GM12878 (cell line): ENCODE data around the gene GZF1. TPM values are rescaled to one million over a fixed set of nuclear protein-coding genes. Genes with fewer than 3 reads are reported as not detected.

Source experiments
- ATF2 ChIP-seq: IDR thresholded peaks from 2 replicates; pipeline ENCODE4 v1.6.1; 2012; ENCODE audit warnings: low read length, inconsistent platforms
- ATF7 ChIP-seq: fragments of 450-650 bp; IDR thresholded peaks from 2 replicates; pipeline ENCODE4 v1.6.1; 2016; ENCODE audit warnings: low read depth, mild to moderate bottlenecking
- CREB1 ChIP-seq: IDR thresholded peaks from 2 replicates; pipeline ENCODE4 v1.6.1; 2012; ENCODE audit warnings: low read depth, mild to moderate bottlenecking, inconsistent platforms
- FOXM1 ChIP-seq: IDR thresholded peaks from 2 replicates; pipeline ENCODE4 v1.6.1; 2012; ENCODE audit warnings: low read depth, mild to moderate bottlenecking, inconsistent platforms, low read length, moderate library complexity
- MYB ChIP-seq: fragments of 150-350 bp; IDR thresholded peaks from 2 replicates; pipeline ENCODE4 v1.6.1; 2014; ENCODE audit warnings: mild to moderate bottlenecking, low read depth, low read length, borderline replicate concordance
- NFYB ChIP-seq: IDR thresholded peaks from 2 replicates; pipeline ENCODE4 v1.6.1; 2011; ENCODE audit warnings: low read depth, mild to moderate bottlenecking, low read length, improper control_type of control experiment, moderate library complexity; ENCODE audit not compliant: insufficient read depth
- POLR2AphosphoS5 ChIP-seq: IDR thresholded peaks from 2 replicates; pipeline ENCODE4 v1.6.1; 2011; ENCODE audit warnings: mild to moderate bottlenecking, low read length, inconsistent platforms
- SMAD1 ChIP-seq: fragments of 450-650 bp; IDR thresholded peaks from 2 replicates; pipeline ENCODE4 v1.6.1; 2018; ENCODE audit warnings: mild to moderate bottlenecking, low read depth; ENCODE audit not compliant: partially characterized antibody
- SMC3 ChIP-seq: IDR thresholded peaks from 2 replicates; pipeline ENCODE4 v1.6.1; 2011; ENCODE audit warnings: low read length, improper control_type of control experiment, borderline replicate concordance
- SRF ChIP-seq, 2 experiments: IDR thresholded peaks; 2 replicates each; pipeline ENCODE4 v1.6.1; 2011; ENCODE audit warnings: low read depth in 2 of 2, low read length in 2 of 2, mild to moderate bottlenecking in 1 of 2, moderate library complexity in 1 of 2
- polyA plus RNA-seq, 11 experiments: library from polyadenylated mRNA; depleted of rRNA in 4 of 11; unstranded in 6 of 11; stranded (reverse) in 5 of 11; fragments of >200 nt; fragmentation: Nextera tagmentation in 4 of 11; fragmentation: Illumina TruSeq in 1 of 11; extraction: Ambion mirVana in 4 of 11; extraction: Trizol in 1 of 11; gene quantifications; 1 replicate in 1 of 11; 2 replicates in 10 of 11; pipeline versions ENCODE4 v1.2.1 to v1.2.3, GENCODE V29; 2011 to 2016; ENCODE audit warnings: inconsistent platforms in 2 of 11, missing spikeins in 2 of 11, low read depth in 1 of 11
- total RNA-seq, 4 experiments: library from RNA; depleted of rRNA in 3 of 4; stranded (reverse); fragments of >200 nt in 3 of 4; fragmentation: Illumina TruSeq in 1 of 4; extraction: Trizol in 1 of 4; gene quantifications; 2 replicates each; pipeline versions ENCODE4 v1.2.1 to v1.2.3, GENCODE V29; 2013 to 2021
- TF ChIP-seq, protein P1 (sequence below): fragments of 450-650 bp; IDR thresholded peaks from 2 replicates; pipeline ENCODE4 v1.6.1; 2018; ENCODE audit warnings: borderline replicate concordance, mild to moderate bottlenecking; ENCODE audit not compliant: partially characterized antibody

GZF1 gene
- total and polyA plus RNA-seq, 10 of the 15 experiments (the other 5 are each of a cell fraction or from before 2014, with no cell fraction given): 2.2 to 19.5 (median 9.7) TPM

DNA sequence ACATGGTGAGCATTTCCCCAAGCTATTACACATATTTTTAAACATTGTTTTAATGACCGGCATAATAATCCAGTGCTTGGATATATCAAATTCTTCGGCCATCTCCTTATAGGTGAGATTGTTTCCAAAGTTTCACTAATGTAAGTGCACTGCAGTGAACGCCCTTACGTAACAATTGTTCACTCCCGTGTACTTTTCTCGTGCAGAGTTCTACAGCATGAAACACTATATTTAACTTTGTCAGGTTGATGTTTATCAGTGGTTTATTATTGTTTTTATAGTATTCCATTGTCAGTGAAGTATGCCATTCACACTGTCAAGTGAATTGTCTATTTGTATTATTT, 3.4 kb upstream of the GZF1 start (continued):
- TF ChIP-seq POLR2AphosphoS5: no peak
- TF ChIP-seq FOXM1: no peak
- TF ChIP-seq SMAD1: no peak
- no peak for TF ChIP-seq CREB1
- no peak for TF ChIP-seq NFYB
- TF ChIP-seq, protein P1, sequence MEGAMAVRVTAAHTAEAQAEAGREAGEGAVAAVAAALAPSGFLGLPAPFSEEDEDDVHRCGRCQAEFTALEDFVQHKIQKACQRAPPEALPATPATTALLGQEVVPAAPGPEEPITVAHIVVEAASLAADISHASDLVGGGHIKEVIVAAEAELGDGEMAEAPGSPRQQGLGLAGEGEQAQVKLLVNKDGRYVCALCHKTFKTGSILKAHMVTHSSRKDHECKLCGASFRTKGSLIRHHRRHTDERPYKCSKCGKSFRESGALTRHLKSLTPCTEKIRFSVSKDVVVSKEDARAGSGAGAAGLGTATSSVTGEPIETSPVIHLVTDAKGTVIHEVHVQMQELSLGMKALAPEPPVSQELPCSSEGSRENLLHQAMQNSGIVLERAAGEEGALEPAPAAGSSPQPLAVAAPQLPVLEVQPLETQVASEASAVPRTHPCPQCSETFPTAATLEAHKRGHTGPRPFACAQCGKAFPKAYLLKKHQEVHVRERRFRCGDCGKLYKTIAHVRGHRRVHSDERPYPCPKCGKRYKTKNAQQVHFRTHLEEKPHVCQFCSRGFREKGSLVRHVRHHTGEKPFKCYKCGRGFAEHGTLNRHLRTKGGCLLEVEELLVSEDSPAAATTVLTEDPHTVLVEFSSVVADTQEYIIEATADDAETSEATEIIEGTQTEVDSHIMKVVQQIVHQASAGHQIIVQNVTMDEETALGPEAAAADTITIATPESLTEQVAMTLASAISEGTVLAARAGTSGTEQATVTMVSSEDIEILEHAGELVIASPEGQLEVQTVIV: no peak
- no peak for TF ChIP-seq MYB
- no peak for TF ChIP-seq ATF2
- TF ChIP-seq SRF (IDR thresholded peaks at IDR 0.05; ENCODE audit: low read depth in 2 of 2, low read length in 2 of 2): no peak
- no peak for TF ChIP-seq ATF7
- TF ChIP-seq SMC3: no peak
